ENCODE data around the gene TRABD2A.

DNA sequence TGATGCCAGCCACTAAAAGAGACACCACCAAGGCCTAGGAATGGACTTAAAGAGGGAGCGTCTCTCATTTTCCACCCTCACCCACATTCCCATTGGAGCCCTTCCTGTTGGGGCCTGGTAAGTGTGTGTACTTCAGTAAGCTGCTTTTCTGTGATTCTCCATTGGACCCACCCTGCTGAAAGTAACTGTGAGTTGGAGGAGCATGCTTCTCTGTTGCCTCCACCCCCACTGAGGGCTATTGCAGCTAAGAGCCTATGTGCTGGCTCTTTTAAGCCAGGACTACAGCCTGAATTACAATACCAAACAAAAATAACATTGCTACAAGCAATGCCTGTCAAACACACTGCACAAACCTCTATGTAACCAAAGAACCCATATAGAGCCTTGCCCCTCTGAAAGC, 81.1 kb downstream of the TRABD2A start:
- no peak for TF ChIP-seq CTCF (conservative IDR thresholded peaks at IDR 0.05 in 1 of 2, IDR thresholded peaks at IDR 0.05 in 1 of 2; ENCODE audit: low read depth in 1 of 2, low read length in 2 of 2)
- no peak for TF ChIP-seq EZH2 (IDR thresholded peaks at IDR 0.05; ENCODE audit: low read length, missing control alignments)
